Measurements from ENCODE around the gene EVI5. TPM values are rescaled to one million over a fixed set of nuclear protein-coding genes. Genes with fewer than 3 reads are reported as not detected.

EVI5 gene
- polyA plus RNA-seq, 3 donors, result 7.6 to 19.4 (median 14.3) TPM

GRCh38 chr1:92459871-92460320 is 325.0 kb downstream of the EVI5 start:
- peak overlapping the region; percentile 70 for H3K4me2 ChIP-seq (replicated peaks; ENCODE audit: extremely low read depth, low read length, poor library complexity, severe bottlenecking)
- H3K36me3 Mint-ChIP-seq, result no peaks in the 10 kb centered on the region
- no peak for TF ChIP-seq CTCF (IDR thresholded peaks at IDR 0.05)
- WGBS (ENCODE audit: insufficient coverage), result no CpG with 5 or more reads among the region's 4 CpGs
- peaks cover 65 to 71% of the 10 kb centered on the region in 2 donors for H3K4me1 ChIP-seq (ENCODE audit: control insufficient read depth in 1 of 2, insufficient read depth in 2 of 2, low read length in 2 of 2)
- H3K4me1 Mint-ChIP-seq, result peaks cover 59% of the 10 kb centered on the region
- H3K27ac Mint-ChIP-seq, result peak overlapping the region; percentile 84 to 99 (median 98)
- H3K27me3 ChIP-seq (ENCODE audit: control insufficient read depth in 2 of 2, insufficient read depth in 2 of 2, low read length in 2 of 2), result no peaks in the 10 kb centered on the region
- peak overlapping the region; percentile 3 to 65 (median 57) for H3K4me3 ChIP-seq (replicated peaks in 1 of 3; ENCODE audit: low read depth in 2 of 3, low read length in 3 of 3)
- H3K79me2 ChIP-seq (ENCODE audit: insufficient read depth, low read length), result no peaks in the 10 kb centered on the region
- intact Hi-C loops (cut with micrococcal nuclease), result no loop called here
- H3K9me3 Mint-ChIP-seq, result no peaks in the 10 kb centered on the region
- DNase-seq, result peak; percentile 48 to 73 (median 55)
- peak overlapping the region; percentile 74 to 93 for H3K27ac ChIP-seq (ENCODE audit: low read depth in 1 of 2, low read length in 2 of 2)
- peak overlapping the region; percentile 77 to 93 for H3K4me3 Mint-ChIP-seq
- no peaks in the 10 kb centered on the region for H3K36me3 ChIP-seq (replicated peaks in 1 of 2; ENCODE audit: control insufficient read depth in 1 of 2, insufficient read depth in 2 of 2, low read length in 2 of 2)
- peak overlapping the region; percentile 70 for H2AFZ ChIP-seq (ENCODE audit: insufficient read depth, low read depth, low read length, poor library complexity, severe bottlenecking)
- H4K20me1 ChIP-seq (ENCODE audit: insufficient read depth, low read length), result no peaks in the 10 kb centered on the region
- H3K9ac ChIP-seq (ENCODE audit: insufficient read depth, low read length, poor library complexity, severe bottlenecking), result peak overlapping the region; percentile 51
- no peaks in the 10 kb centered on the region for H3K9me3 ChIP-seq (replicated peaks in 1 of 2; ENCODE audit: control insufficient read depth in 1 of 2, insufficient read depth in 1 of 2, low read length in 2 of 2)
- no peaks in the 10 kb centered on the region for H3K27me3 Mint-ChIP-seq (ENCODE audit: low read depth in 3 of 3)

Small RNA genes within 50 kb of the gene (small RNA-seq; reads per million reads assigned to genes)
- gene AC104332.2 (ENCODE audit: insufficient read length, low read depth), result not detected
- gene RNU4-59P (ENCODE audit: insufficient read length, low read depth), result 1.9 reads per million

Other genes starting within 250 kb of the EVI5 start
- gene RPL5, start 46.9 kb upstream of the EVI5 start, polyA plus RNA-seq, result 1,000 to 10,000 TPM in 1 of 3 donors, 100 to 1,000 TPM in 2; 921 to 1,114 (median 953) TPM
- 1 to 10 TPM in 1 of 3 donors, under 1 TPM in 2; 0.45 to 1.4 (median 0.83) TPM for gene DIPK1A, start 176.4 kb upstream of the EVI5 start, polyA plus RNA-seq